ENCODE measurements around the gene GNGT1. TPM values are rescaled to one million over a fixed set of nuclear protein-coding genes. Genes with fewer than 3 reads are reported as not detected.

The GNGT1 gene
- total RNA-seq, 2 donors from 2014 or later: not detected

DNA sequence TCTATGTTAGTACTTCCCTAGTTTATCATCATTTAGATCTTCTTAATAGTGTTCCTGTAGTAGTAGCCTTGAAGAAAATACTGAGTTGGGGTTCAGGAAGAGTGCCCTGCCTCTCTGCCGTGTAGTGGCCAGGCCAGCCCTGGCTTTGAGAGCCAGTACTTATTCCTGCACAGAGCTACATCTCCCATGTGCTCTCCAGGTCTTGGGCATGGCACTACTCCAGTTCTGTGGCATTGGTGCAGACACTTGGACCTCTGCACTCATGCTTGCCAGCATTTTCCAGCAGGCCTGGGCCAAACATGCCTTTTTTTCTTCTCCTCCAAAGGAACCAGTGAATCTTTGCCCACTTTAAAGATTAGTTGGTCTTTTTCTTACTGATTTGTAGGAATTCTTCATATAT is 20.4 kb downstream of the GNGT1 start:
- 21 to 46% methylated on average over 1 of the region's 1 CpG for WGBS, 2 donors
- intact Hi-C loops (cut with DNase I): no loop called here
- no peak overlapping the region for H3K27ac ChIP-seq

DNA sequence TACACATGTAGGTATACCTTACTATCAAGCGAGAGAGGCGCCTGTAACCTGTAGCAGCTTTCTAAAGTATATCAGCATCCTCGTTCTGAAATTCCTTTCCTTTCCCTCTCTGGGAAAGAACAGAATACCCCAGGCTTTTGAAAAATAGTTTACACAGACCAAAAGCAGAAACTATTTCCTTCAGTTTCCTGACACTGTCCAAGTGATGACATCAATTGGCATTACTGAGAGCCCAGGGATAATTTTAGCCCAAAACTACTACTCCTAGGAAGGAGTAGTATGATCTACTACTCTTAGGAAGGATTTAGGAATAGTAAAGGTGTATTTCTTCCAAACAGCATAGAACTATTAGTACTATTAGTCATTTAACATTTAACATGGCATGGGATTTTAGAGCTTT is 21.2 kb downstream of the GNGT1 start:
- no peak for DNase-seq
- intact Hi-C loops (cut with DNase I): no loop called here
- no peaks in the 10 kb centered on the region for H3K36me3 ChIP-seq (replicated peaks in 1 of 2; ENCODE audit: insufficient read depth in 1 of 2, low read depth in 2 of 2)
- no peak for TF ChIP-seq POLR2A (IDR thresholded peaks at IDR 0.05)
- no peak for TF ChIP-seq CTCF (IDR thresholded peaks at IDR 0.05)
- H3K4me3 ChIP-seq: no peak overlapping the region
- no peaks in the 10 kb centered on the region for H3K27me3 ChIP-seq
- H3K4me1 ChIP-seq: no peaks in the 10 kb centered on the region
- H3K9me3 ChIP-seq: no peaks in the 10 kb centered on the region
- WGBS, 2 donors: 58 to 73% methylated on average over 3 of the region's 3 CpGs
- H3K27ac ChIP-seq: no peak overlapping the region
- ATAC-seq: no peak

More for the DNA sequence above, 20.4 kb downstream of the GNGT1 start:
- no peaks in the 10 kb centered on the region for H3K9me3 ChIP-seq
- H3K36me3 ChIP-seq (replicated peaks in 1 of 2; ENCODE audit: insufficient read depth in 1 of 2, low read depth in 2 of 2): no peaks in the 10 kb centered on the region
- no peak for DNase-seq
- no peaks in the 10 kb centered on the region for H3K4me1 ChIP-seq
- no peak overlapping the region for H3K4me3 ChIP-seq
- H3K27me3 ChIP-seq: no peaks in the 10 kb centered on the region
- no peak for TF ChIP-seq CTCF (IDR thresholded peaks at IDR 0.05)
- no peak for ATAC-seq

DNA sequence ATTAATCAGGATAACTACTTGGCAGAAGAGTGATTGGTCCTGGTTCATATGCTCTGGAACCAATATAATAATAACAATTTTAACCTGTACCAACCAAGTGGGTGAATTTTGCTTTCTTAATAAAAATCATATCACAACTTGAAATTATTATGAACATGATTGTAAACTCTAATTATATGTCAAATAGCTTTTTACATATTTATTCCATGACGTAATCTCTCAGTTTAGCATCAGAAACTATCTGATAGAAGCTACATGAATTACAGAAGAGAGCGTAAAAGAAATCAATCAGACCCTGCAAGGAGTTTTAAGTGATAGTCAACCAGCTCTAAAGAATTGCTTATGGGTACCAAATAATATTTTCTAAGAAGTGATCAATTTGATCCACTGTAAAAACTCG is 25.3 kb downstream of the GNGT1 start:
- DNase-seq (no peak), ATAC-seq (no peak)
- Histone ChIP-seq H3K36me3 (replicated peaks in 1 of 2; ENCODE audit: insufficient read depth in 1 of 2, low read depth in 2 of 2) (no peaks in the 10 kb centered on the region), H3K9me3 (no peaks in the 10 kb centered on the region), H3K4me3 (no peak overlapping the region), H3K27me3 (no peaks in the 10 kb centered on the region), H3K27ac (no peak overlapping the region), H3K4me1 (no peaks in the 10 kb centered on the region)
- intact Hi-C loops (cut with DNase I): no loop called here
- TF ChIP-seq POLR2A (IDR thresholded peaks at IDR 0.05): no peak
- TF ChIP-seq CTCF (IDR thresholded peaks at IDR 0.05): no peak
- 67 to 72% methylated on average over 3 of the region's 3 CpGs for WGBS, 2 donors

DNA sequence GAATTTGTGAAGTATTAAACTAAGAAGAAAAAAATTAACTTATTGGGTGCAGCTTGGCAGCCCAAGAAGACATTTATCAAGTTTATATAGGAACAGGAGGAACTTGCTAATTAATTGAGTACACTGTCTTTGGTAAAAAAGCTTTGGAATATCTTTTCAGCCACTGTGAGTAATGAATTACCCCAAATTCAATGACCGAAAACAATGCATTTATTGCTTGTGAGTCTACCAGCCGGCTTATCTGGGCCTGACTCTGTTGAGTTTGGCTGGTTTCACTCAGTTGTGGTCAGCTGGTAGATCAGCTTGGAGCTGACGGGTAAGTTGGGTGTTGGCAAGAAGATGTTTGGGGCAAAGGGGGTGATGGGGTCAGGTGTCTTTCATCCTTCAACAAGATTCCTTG is 26.8 kb downstream of the GNGT1 start:
- Histone ChIP-seq H3K27ac (no peak overlapping the region), H3K4me3 (no peak overlapping the region), H3K9me3 (no peaks in the 10 kb centered on the region), H3K27me3 (no peaks in the 10 kb centered on the region), H3K36me3 (replicated peaks in 1 of 2; ENCODE audit: insufficient read depth in 1 of 2, low read depth in 2 of 2) (no peaks in the 10 kb centered on the region), H3K4me1 (no peaks in the 10 kb centered on the region)
- WGBS, 2 donors: 79 to 81% methylated on average over 3 of the region's 3 CpGs
- DNase-seq (no peak), ATAC-seq (no peak)
- intact Hi-C loops (cut with DNase I): no loop called here
- TF ChIP-seq CTCF (IDR thresholded peaks at IDR 0.05) (no peak), POLR2A (IDR thresholded peaks at IDR 0.05) (no peak)

- Histone ChIP-seq H3K27me3 (no peaks in the 10 kb centered on the region), H3K4me1 (no peaks in the 10 kb centered on the region), H3K9me3 (no peaks in the 10 kb centered on the region), H3K4me3 (no peak overlapping the region), H3K27ac (no peak overlapping the region), H3K36me3 (replicated peaks in 1 of 2; ENCODE audit: insufficient read depth in 1 of 2, low read depth in 2 of 2) (no peaks in the 10 kb centered on the region)
- 69 to 81% methylated on average over 2 of the region's 2 CpGs for WGBS, 2 donors
- no peak for DNase-seq
- ATAC-seq: no peak
- TF ChIP-seq CTCF (IDR thresholded peaks at IDR 0.05) (no peak), POLR2A (IDR thresholded peaks at IDR 0.05) (no peak)
- intact Hi-C loops (cut with DNase I): no loop called here
Observed at GRCh38 chr7:93935102-93935501, 28.7 kb downstream of the GNGT1 start.

Data from body of pancreas (tissue), 4 donors.